Muscle of leg (tissue), 11 donors: Measurements from ENCODE around the gene MRPL20. TPM values are rescaled to one million over a fixed set of nuclear protein-coding genes. Genes with fewer than 3 reads are reported as not detected.

Source experiments
- DNase-seq: peaks from one replicate; pipeline ENCODE4 v3.0.0; 2013
- H3K27ac ChIP-seq: one replicate; pipeline ENCODE4 v1.5.1; 2013; ENCODE audit warnings: mild to moderate bottlenecking, low read length, control low read depth
- H3K27me3 ChIP-seq: one replicate; pipeline ENCODE4 v1.6.1; 2013; ENCODE audit warnings: low read length; ENCODE audit not compliant: control insufficient read depth, insufficient read depth
- H3K36me3 ChIP-seq: one replicate; pipeline ENCODE4 v1.6.1; 2013; ENCODE audit warnings: low read length; ENCODE audit not compliant: control insufficient read depth, insufficient read depth
- H3K4me1 ChIP-seq: one replicate; pipeline ENCODE4 v1.6.1; 2013; ENCODE audit warnings: low read length; ENCODE audit not compliant: control insufficient read depth, insufficient read depth
- H3K4me3 ChIP-seq: one replicate; pipeline ENCODE4 v1.5.1; 2013; ENCODE audit warnings: low read length, control low read depth
- H3K9me3 ChIP-seq: replicated peaks from 2 replicates; pipeline ENCODE4 v1.6.1; 2013; ENCODE audit warnings: low read depth, low read length; ENCODE audit not compliant: control insufficient read depth
- WGBS: methylation state at CpG from one replicate; pipeline ENCODE4 v1.1.5; 2013; ENCODE audit warnings: missing lambda C conversion rate; ENCODE audit not compliant: insufficient coverage; 5-methylcytosine and 5-hydroxymethylcytosine counted together
- polyA plus RNA-seq, 8 donors: library from polyadenylated mRNA; unstranded; fragments of 120-200 nt; gene quantifications; one replicate each; pipeline versions ENCODE4 v1.2.1 to v1.2.3, GENCODE V29; 2013; ENCODE audit warnings: inconsistent platforms in 1 of 8, low replicate concordance in 1 of 8; ENCODE audit not compliant: insufficient read length in 8 of 8, insufficient read depth in 1 of 8
- total RNA-seq: library from RNA; stranded (reverse); fragments of 120-200 nt; gene quantifications from one replicate; pipeline ENCODE4 v1.2.4, GENCODE V29; 2013

The MRPL20 gene
- total and polyA plus RNA-seq, 9 donors, result 97.9 to 121 (median 104) TPM

GRCh38 chr1:1356166-1356795 is 50.8 kb downstream of the MRPL20 start:
- WGBS, result 35% methylated on average over 6 of the region's 8 CpGs
- no peak overlapping the region for H3K27ac ChIP-seq
- DNase-seq, result no peak
- H3K4me1 ChIP-seq, result peaks cover 72% of the 10 kb centered on the region
- H3K9me3 ChIP-seq, result no peaks in the 10 kb centered on the region
- peaks cover 41% of the 10 kb centered on the region for H3K27me3 ChIP-seq
- peak overlapping the region; percentile 54 for H3K4me3 ChIP-seq
- H3K36me3 ChIP-seq, result peaks cover 21% of the 10 kb centered on the region

DNA sequence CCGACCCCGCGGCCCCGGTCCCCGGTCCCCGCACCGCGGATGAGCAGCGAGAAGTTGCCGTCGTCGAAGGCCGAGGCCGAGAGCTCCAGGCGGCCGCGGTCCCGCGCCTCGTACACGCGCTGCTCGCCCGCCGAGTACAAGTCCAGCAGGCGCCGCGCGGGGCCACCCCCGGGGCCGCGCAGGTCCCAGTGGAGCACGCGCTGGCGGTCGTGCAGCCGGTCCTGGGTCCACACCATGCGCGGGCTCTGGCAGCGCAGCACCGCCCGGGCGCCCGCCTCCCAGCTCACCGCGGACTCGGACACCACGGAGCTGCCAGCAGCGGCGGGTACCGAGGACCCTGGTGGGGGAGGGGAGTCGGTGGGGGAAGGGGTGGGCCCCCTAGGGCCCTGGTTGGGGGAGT is 51.7 kb downstream of the MRPL20 start:
- Histone ChIP-seq H3K4me3 (no peak overlapping the region), H3K27me3 (peaks cover 41% of the 10 kb centered on the region), H3K9me3 (no peaks in the 10 kb centered on the region), H3K36me3 (peaks cover 21% of the 10 kb centered on the region), H3K27ac (no peak overlapping the region), H3K4me1 (peaks cover 64% of the 10 kb centered on the region)
- peak; percentile 46 for DNase-seq
- WGBS, result 7% methylated on average over 46 of the region's 52 CpGs

DNA sequence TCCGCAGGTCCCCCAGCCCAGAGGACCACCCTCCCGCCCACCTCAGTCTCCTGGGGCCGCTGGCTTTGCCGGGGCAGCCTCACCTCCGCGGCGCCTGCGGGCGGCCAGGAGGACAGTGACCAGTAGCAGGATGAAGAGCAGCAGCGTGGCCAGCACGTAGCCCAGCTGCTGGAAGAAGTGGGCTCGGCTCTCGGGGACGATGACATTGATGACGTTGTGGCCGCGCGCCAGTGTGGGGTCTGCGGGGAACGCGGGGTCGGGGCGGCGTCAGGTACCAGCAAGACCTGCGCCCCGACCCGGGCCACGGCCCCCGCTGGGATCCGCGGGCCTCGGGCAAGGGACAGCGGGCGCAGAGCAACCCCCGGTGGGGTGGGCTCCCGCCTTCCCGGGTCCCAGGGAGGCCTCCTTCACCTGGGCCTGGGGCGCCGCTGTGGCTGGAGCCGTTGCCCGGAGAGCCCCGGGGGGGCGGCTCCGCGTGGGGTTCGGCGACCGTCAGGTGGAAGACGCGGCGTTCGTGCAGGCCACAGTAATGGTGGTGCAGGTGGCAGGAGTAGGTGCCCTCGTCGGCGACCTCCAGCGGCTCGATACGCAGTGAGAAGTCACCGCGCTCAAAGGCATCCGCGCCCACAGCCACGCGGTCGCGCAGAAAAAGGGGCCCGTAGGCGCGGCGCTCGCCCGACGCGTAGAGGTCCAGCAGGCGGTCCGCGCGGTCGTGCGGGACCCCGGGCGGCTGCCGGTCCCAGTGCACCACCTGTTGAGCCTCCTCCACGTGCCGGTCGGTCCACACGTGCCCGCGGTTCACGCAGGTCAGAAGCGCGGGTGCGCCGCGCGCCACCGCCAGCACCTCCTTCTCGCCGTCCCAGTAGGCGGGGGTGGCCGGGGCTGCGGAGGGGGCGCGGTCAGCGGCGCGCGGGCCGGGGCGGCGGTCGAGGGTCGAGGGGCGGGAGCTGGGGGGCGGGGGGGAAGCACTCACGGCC is 52.5 kb downstream of the MRPL20 start:
- Histone ChIP-seq H3K36me3 (peaks cover 21% of the 10 kb centered on the region), H3K9me3 (no peaks in the 10 kb centered on the region), H3K27ac (no peak overlapping the region), H3K4me3 (no peak overlapping the region), H3K27me3 (peaks cover 41% of the 10 kb centered on the region), H3K4me1 (peaks cover 55% of the 10 kb centered on the region)
- WGBS, result 49% methylated on average over 90 of the region's 116 CpGs
- no peak for DNase-seq

- peaks cover 21% of the 10 kb centered on the region for H3K36me3 ChIP-seq
- 54% methylated on average over 24 of the region's 28 CpGs for WGBS
- peaks cover 41% of the 10 kb centered on the region for H3K27me3 ChIP-seq
- H3K27ac ChIP-seq, result no peak overlapping the region
- no peak overlapping the region for H3K4me3 ChIP-seq
- no peaks in the 10 kb centered on the region for H3K9me3 ChIP-seq
- DNase-seq, result no peak
- H3K4me1 ChIP-seq, result peaks cover 45% of the 10 kb centered on the region
Observed at GRCh38 chr1:1353389-1354151, 53.5 kb downstream of the MRPL20 start.

- Histone ChIP-seq H3K4me1 (peaks cover 44% of the 10 kb centered on the region), H3K36me3 (peaks cover 21% of the 10 kb centered on the region), H3K4me3 (no peak overlapping the region), H3K27me3 (peaks cover 34% of the 10 kb centered on the region), H3K27ac (no peak overlapping the region), H3K9me3 (no peaks in the 10 kb centered on the region)
- no peak for DNase-seq
- 50% methylated on average over 2 of the region's 5 CpGs for WGBS
Observed at GRCh38 chr1:1352786-1353388, 54.2 kb downstream of the MRPL20 start.

Other genes starting within 250 kb of the MRPL20 start
- gene TTLL10, start 233.4 kb downstream of the MRPL20 start, total RNA-seq, result 0.09 TPM
- gene TTLL10, start 233.4 kb downstream of the MRPL20 start, polyA plus RNA-seq, result under 1 TPM in 7 of 8 donors, not detected in 1; 0.11 to 0.59 (median 0.37) TPM
- gene TNFRSF18, start 200.7 kb downstream of the MRPL20 start, total RNA-seq, result 2.7 TPM
- 1 to 10 TPM; 1.8 to 7.4 (median 3.3) TPM for gene TNFRSF18, start 200.7 kb downstream of the MRPL20 start, polyA plus RNA-seq
- gene TNFRSF4, start 193.1 kb downstream of the MRPL20 start, total RNA-seq, result 3.2 TPM
- gene TNFRSF4, start 193.1 kb downstream of the MRPL20 start, polyA plus RNA-seq, result 1 to 10 TPM; 1.5 to 3.3 (median 2.0) TPM
- 57.2 TPM for gene SDF4, start 175.3 kb downstream of the MRPL20 start, total RNA-seq
- 100 to 1,000 TPM in 4 of 8 donors, 10 to 100 TPM in 4; 87.5 to 117 (median 99.6) TPM for gene SDF4, start 175.3 kb downstream of the MRPL20 start, polyA plus RNA-seq
- 19.2 TPM for gene B3GALT6, start 175.1 kb downstream of the MRPL20 start, total RNA-seq
- 10 to 100 TPM; 19.0 to 22.8 (median 21.4) TPM for gene B3GALT6, start 175.1 kb downstream of the MRPL20 start, polyA plus RNA-seq
- gene C1QTNF12, start 160.6 kb downstream of the MRPL20 start, total RNA-seq, result 8.2 TPM
- 1 to 10 TPM; 1.9 to 8.7 (median 4.5) TPM for gene C1QTNF12, start 160.6 kb downstream of the MRPL20 start, polyA plus RNA-seq
- 29.6 TPM for gene UBE2J2, start 133.4 kb downstream of the MRPL20 start, total RNA-seq
- 10 to 100 TPM; 36.0 to 48.3 (median 41.5) TPM for gene UBE2J2, start 133.4 kb downstream of the MRPL20 start, polyA plus RNA-seq
- gene SCNN1D, start 126.9 kb downstream of the MRPL20 start, total RNA-seq, result 2.9 TPM
- gene SCNN1D, start 126.9 kb downstream of the MRPL20 start, polyA plus RNA-seq, result 1 to 10 TPM; 2.9 to 8.5 (median 4.8) TPM
- 29.0 TPM for gene ACAP3, start 99.4 kb downstream of the MRPL20 start, total RNA-seq
- gene ACAP3, start 99.4 kb downstream of the MRPL20 start, polyA plus RNA-seq, result 10 to 100 TPM; 28.2 to 63.5 (median 52.3) TPM
- 7.8 TPM for gene PUSL1, start 98.7 kb downstream of the MRPL20 start, total RNA-seq
- gene PUSL1, start 98.7 kb downstream of the MRPL20 start, polyA plus RNA-seq, result 1 to 10 TPM; 6.1 to 8.6 (median 7.2) TPM
- gene INTS11, start 82.6 kb downstream of the MRPL20 start, total RNA-seq, result 55.9 TPM
- gene INTS11, start 82.6 kb downstream of the MRPL20 start, polyA plus RNA-seq, result 100 to 1,000 TPM in 1 of 8 donors, 10 to 100 TPM in 7; 69.3 to 100 (median 86.6) TPM
- gene CPTP, start 82.5 kb downstream of the MRPL20 start, total RNA-seq, result 12.5 TPM
- gene CPTP, start 82.5 kb downstream of the MRPL20 start, polyA plus RNA-seq, result 10 to 100 TPM; 14.7 to 19.6 (median 17.8) TPM
- gene TAS1R3, start 76.0 kb downstream of the MRPL20 start, total RNA-seq, result 2.4 TPM
- gene TAS1R3, start 76.0 kb downstream of the MRPL20 start, polyA plus RNA-seq, result 1 to 10 TPM in 7 of 8 donors, under 1 TPM in 1; 0.96 to 3.8 (median 2.4) TPM
- gene DVL1, start 57.9 kb downstream of the MRPL20 start, total RNA-seq, result 45.8 TPM
- gene DVL1, start 57.9 kb downstream of the MRPL20 start, polyA plus RNA-seq, result 10 to 100 TPM; 38.2 to 50.5 (median 46.7) TPM
- 87.9 TPM for gene MXRA8, start 48.7 kb downstream of the MRPL20 start, total RNA-seq
- gene MXRA8, start 48.7 kb downstream of the MRPL20 start, polyA plus RNA-seq, result 100 to 1,000 TPM in 1 of 8 donors, 10 to 100 TPM in 7; 56.2 to 113 (median 83.5) TPM
- gene AURKAIP1, start 32.1 kb downstream of the MRPL20 start, total RNA-seq, result 74.8 TPM
- 10 to 100 TPM; 66.7 to 93.6 (median 74.7) TPM for gene AURKAIP1, start 32.1 kb downstream of the MRPL20 start, polyA plus RNA-seq
- gene CCNL2, start 8.0 kb downstream of the MRPL20 start, total RNA-seq, result 124 TPM
- gene CCNL2, start 8.0 kb downstream of the MRPL20 start, polyA plus RNA-seq, result 100 to 1,000 TPM; 101 to 205 (median 156) TPM
- gene ANKRD65, start 14.0 kb upstream of the MRPL20 start, total RNA-seq, result 13.9 TPM
- 10 to 100 TPM; 10.6 to 24.1 (median 16.8) TPM for gene ANKRD65, start 14.0 kb upstream of the MRPL20 start, polyA plus RNA-seq
- 32.9 TPM for gene VWA1, start 28.4 kb upstream of the MRPL20 start, total RNA-seq
- gene VWA1, start 28.4 kb upstream of the MRPL20 start, polyA plus RNA-seq, result 10 to 100 TPM; 58.5 to 99.5 (median 68.3) TPM
- 0.22 TPM for gene ATAD3C, start 42.4 kb upstream of the MRPL20 start, total RNA-seq
- 1 to 10 TPM in 3 of 8 donors, under 1 TPM in 5; 0.28 to 1.2 (median 0.49) TPM for gene ATAD3C, start 42.4 kb upstream of the MRPL20 start, polyA plus RNA-seq
- 13.7 TPM for gene ATAD3B, start 64.5 kb upstream of the MRPL20 start, total RNA-seq
- gene ATAD3B, start 64.5 kb upstream of the MRPL20 start, polyA plus RNA-seq, result 10 to 100 TPM in 7 of 8 donors, 1 to 10 TPM in 1; 9.6 to 16.5 (median 14.5) TPM
- gene ATAD3A, start 104.9 kb upstream of the MRPL20 start, total RNA-seq, result 13.5 TPM
- 10 to 100 TPM; 15.8 to 22.0 (median 20.6) TPM for gene ATAD3A, start 104.9 kb upstream of the MRPL20 start, polyA plus RNA-seq
- gene TMEM240, start 133.3 kb upstream of the MRPL20 start, total RNA-seq, result 3.5 TPM
- gene TMEM240, start 133.3 kb upstream of the MRPL20 start, polyA plus RNA-seq, result 1 to 10 TPM; 3.6 to 9.2 (median 4.9) TPM
- gene SSU72, start 167.6 kb upstream of the MRPL20 start, total RNA-seq, result 38.0 TPM
- gene SSU72, start 167.6 kb upstream of the MRPL20 start, polyA plus RNA-seq, result 100 to 1,000 TPM in 1 of 8 donors, 10 to 100 TPM in 7; 77.5 to 106 (median 92.4) TPM
- 0.62 TPM for gene FNDC10, start 192.8 kb upstream of the MRPL20 start, total RNA-seq
- gene FNDC10, start 192.8 kb upstream of the MRPL20 start, polyA plus RNA-seq, result 1 to 10 TPM; 1.5 to 3.3 (median 2.7) TPM
- gene MIB2, start 208.2 kb upstream of the MRPL20 start, total RNA-seq, result 54.8 TPM
- 100 to 1,000 TPM in 1 of 8 donors, 10 to 100 TPM in 7; 43.2 to 111 (median 76.9) TPM for gene MIB2, start 208.2 kb upstream of the MRPL20 start, polyA plus RNA-seq
- 50.7 TPM for gene MMP23B, start 224.9 kb upstream of the MRPL20 start, total RNA-seq
- gene MMP23B, start 224.9 kb upstream of the MRPL20 start, polyA plus RNA-seq, result 10 to 100 TPM; 27.6 to 55.6 (median 36.3) TPM